D341Med (cell line): ENCODE data around the gene BACH2.
"Not testable (repeated sequence)": the region's sequence is repeated elsewhere in the genome, so short reads cannot be mapped to it uniquely, and the experiment has no call there.

ENCODE experiments used
- DNase-seq: peaks from one replicate; pipeline ENCODE4 v3.0.0; 2012; ENCODE audit warnings: low spot score

Gene BACH2

GRCh38 chr6:90062051-90062450 lies 234.6 kb downstream of the BACH2 start:
- DNase-seq = no peak

GRCh38 chr6:90059178-90059577 lies 237.5 kb downstream of the BACH2 start:
- not testable (repeated sequence) for DNase-seq

GRCh38 chr6:90055924-90056323 lies 240.7 kb downstream of the BACH2 start:
- not testable (repeated sequence) for DNase-seq

GRCh38 chr6:90054193-90054592 lies 242.4 kb downstream of the BACH2 start:
- not testable (repeated sequence) for DNase-seq

GRCh38 chr6:90053614-90054013 lies 243.0 kb downstream of the BACH2 start:
- no peak for DNase-seq

GRCh38 chr6:90049295-90049694 lies 247.3 kb downstream of the BACH2 start:
- no peak for DNase-seq

GRCh38 chr6:90048206-90048967 lies 248.3 kb downstream of the BACH2 start:
- DNase-seq = no peak

- no peak for DNase-seq
Measured at GRCh38 chr6:90045535-90045934, 251.1 kb downstream of the BACH2 start.

- DNase-seq = no peak
Measured at GRCh38 chr6:90044833-90045381, 251.7 kb downstream of the BACH2 start.

GRCh38 chr6:90044182-90044832 lies 252.3 kb downstream of the BACH2 start:
- no peak for DNase-seq

GRCh38 chr6:90040931-90041330 lies 255.7 kb downstream of the BACH2 start:
- no peak for DNase-seq

- DNase-seq = no peak
Measured at GRCh38 chr6:90039911-90040310, 256.7 kb downstream of the BACH2 start.

- no peak for DNase-seq
Measured at GRCh38 chr6:90038961-90039653, 257.5 kb downstream of the BACH2 start.

GRCh38 chr6:90036963-90037362 lies 259.7 kb downstream of the BACH2 start:
- DNase-seq = no peak

- no peak for DNase-seq
Measured at GRCh38 chr6:90035047-90035723, 261.5 kb downstream of the BACH2 start.

- DNase-seq = no peak
Measured at GRCh38 chr6:90033746-90034271, 262.8 kb downstream of the BACH2 start.

GRCh38 chr6:90032489-90033212 lies 264.0 kb downstream of the BACH2 start:
- not testable (repeated sequence) for DNase-seq

- DNase-seq = no peak
Measured at GRCh38 chr6:90028995-90029635, 267.5 kb downstream of the BACH2 start.

- peak; percentile 56 for DNase-seq
Measured at GRCh38 chr6:90028066-90028778, 268.4 kb downstream of the BACH2 start.

GRCh38 chr6:90026216-90026615 lies 270.4 kb downstream of the BACH2 start:
- no peak for DNase-seq
